WTC11 (cell line): ENCODE data around the gene MLPH. TPM values are rescaled to one million over a fixed set of nuclear protein-coding genes. Genes with fewer than 3 reads are reported as not detected.

Experiments used
- ATAC-seq: fragments of 200-7000 bp; cut with Tn5 transposase; 2 replicates; pipeline ENCODE4 v1.10.0; 2021; ENCODE audit warnings: mild to moderate bottlenecking, moderate library complexity
- CTCF ChIA-PET: fragments of 300-600 bp; sonication (Branson Sonifier 250); formaldehyde crosslinking; loops from one replicate; lab custom pipeline; 2021; ENCODE audit warnings: antibody characterized with exemption; lab: Charles Lee
- POLR2A ChIA-PET: fragments of 350-600 bp; sonication (Branson Sonifier 250); formaldehyde crosslinking; loops from one replicate; lab custom pipeline; 2021; ENCODE audit warnings: antibody characterized with exemption; lab: Charles Lee
- DNase-seq: peaks from one replicate; pipeline ENCODE4 v3.0.0; 2021; ENCODE audit warnings: low spot score
- H3K27ac Mint-ChIP-seq: 2 replicates; pipeline ENCODE4 v1.8.0; 2021; ENCODE audit warnings: mixed read lengths
- H3K27me3 Mint-ChIP-seq: 2 replicates; pipeline ENCODE4 v1.8.0; 2021; ENCODE audit warnings: low read depth, mild to moderate bottlenecking, moderate library complexity, mixed read lengths
- H3K36me3 Mint-ChIP-seq: 2 replicates; pipeline ENCODE4 v1.8.0; 2021; ENCODE audit warnings: mixed read lengths
- H3K4me1 Mint-ChIP-seq: 2 replicates; pipeline ENCODE4 v1.8.0; 2022; ENCODE audit warnings: mixed read lengths
- H3K4me3 Mint-ChIP-seq: 2 replicates; pipeline ENCODE4 v1.8.0; 2021; ENCODE audit warnings: mild to moderate bottlenecking, moderate library complexity, mixed read lengths
- H3K9me3 Mint-ChIP-seq: 2 replicates; pipeline ENCODE4 v1.8.0; 2021; ENCODE audit warnings: mixed read lengths
- ATF1 ChIP-seq: sonication (generic); formaldehyde crosslinking; IDR thresholded peaks from 2 replicates; pipeline ENCODE4 v1.8.1; 2023; ENCODE audit warnings: mild to moderate bottlenecking, moderate library complexity, missing genetic modification reagents
- ATF3 ChIP-seq: sonication (generic); formaldehyde crosslinking; conservative IDR thresholded peaks from 2 replicates; pipeline ENCODE4 v1.8.1; 2022; ENCODE audit warnings: mild to moderate bottlenecking, missing genetic modification reagents
- CDX4 ChIP-seq: fragments of 250-450 bp; sonication (Bioruptor Pico); IDR thresholded peaks from 2 replicates; pipeline ENCODE4 v1.9.0; 2021; ENCODE audit warnings: moderate library complexity, mild to moderate bottlenecking, inconsistent platforms, borderline replicate concordance
- CREB1 ChIP-seq: sonication (generic); formaldehyde crosslinking; IDR thresholded peaks from 2 replicates; pipeline ENCODE4 v1.8.0; 2023; ENCODE audit warnings: mild to moderate bottlenecking, missing genetic modification reagents
- E2F1 ChIP-seq: sonication (generic); formaldehyde crosslinking; IDR thresholded peaks from 2 replicates; pipeline ENCODE4 v1.8.0; 2022; ENCODE audit warnings: mild to moderate bottlenecking, missing genetic modification reagents
- ELF4 ChIP-seq: sonication (generic); formaldehyde crosslinking; IDR thresholded peaks from 2 replicates; pipeline ENCODE4 v1.8.1; 2022; ENCODE audit warnings: low read depth, mild to moderate bottlenecking, moderate library complexity, missing genetic modification reagents
- NFE2L1 ChIP-seq: sonication (generic); formaldehyde crosslinking; IDR thresholded peaks from 2 replicates; pipeline ENCODE4 v1.8.1; 2023; ENCODE audit warnings: missing genetic modification reagents
- RELA ChIP-seq: sonication (generic); formaldehyde crosslinking; IDR thresholded peaks from 2 replicates; pipeline ENCODE4 v1.8.1; 2022; ENCODE audit warnings: missing genetic modification reagents, mild to moderate bottlenecking, borderline replicate concordance
- ZNF416 ChIP-seq: fragments of 250-450 bp; sonication (Bioruptor Pico); IDR thresholded peaks from 2 replicates; pipeline ENCODE4 v1.9.0; 2021; ENCODE audit warnings: mild to moderate bottlenecking, inconsistent platforms
- ZNF425 ChIP-seq: fragments of 250-450 bp; sonication (Bioruptor Pico); conservative IDR thresholded peaks from 2 replicates; pipeline ENCODE4 v1.9.0; 2021; ENCODE audit warnings: mild to moderate bottlenecking
- ZSCAN18 ChIP-seq: fragments of 250-450 bp; sonication (Bioruptor Pico); IDR thresholded peaks from 2 replicates; pipeline ENCODE4 v2.1.2; 2022; ENCODE audit warnings: mild to moderate bottlenecking, moderate library complexity
- total RNA-seq: library from RNA; stranded (reverse); gene quantifications from 3 replicates; pipeline ENCODE4 v1.2.3, GENCODE V29; 2021
- TF ChIP-seq, protein P1 (sequence below): sonication (generic); formaldehyde crosslinking; IDR thresholded peaks from 2 replicates; pipeline ENCODE4 v1.8.0; 2022; ENCODE audit warnings: mild to moderate bottlenecking, missing genetic modification reagents
- TF ChIP-seq, protein P2 (sequence below): fragments of 200-600 bp; IDR thresholded peaks from 2 replicates; pipeline ENCODE4 v1.8.0; 2022; ENCODE audit warnings: antibody characterized with exemption

MLPH gene
- total RNA-seq, 1 experiment from 2014 or later = 10.3 TPM

GRCh38 chr2:237547841-237548416 is 60.9 kb downstream of the MLPH start (continued):
- TF ChIP-seq ZNF425 (CRISPR knock-in tag) (no peak), NFE2L1 (CRISPR knock-in tag) (0 out of 2 replicates have a peak, but pooled peaks have one; percentile 36)

DNA sequence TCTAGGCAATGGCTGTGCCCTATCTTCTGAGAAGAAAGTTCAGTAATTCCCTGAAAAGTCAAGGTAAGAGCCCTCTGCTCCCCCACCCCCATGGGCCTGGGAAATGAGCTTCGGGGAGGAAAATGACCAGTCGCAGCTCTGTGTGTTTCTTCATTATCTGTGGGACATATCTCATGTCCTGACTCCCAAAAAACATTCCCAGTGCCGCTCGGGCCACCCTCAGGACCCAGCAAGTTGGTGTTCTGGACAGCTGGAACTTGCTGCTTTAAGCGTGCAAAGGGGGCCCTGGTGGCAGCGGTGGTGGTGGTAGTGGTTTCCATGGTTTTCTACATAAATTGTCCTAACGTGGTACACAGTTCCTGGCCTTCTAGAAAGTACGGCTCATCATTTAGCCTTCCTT is 62.2 kb downstream of the MLPH start:
- H3K9me3 Mint-ChIP-seq = peaks cover 21% of the 10 kb centered on the region
- ATAC-seq = no peak
- H3K36me3 Mint-ChIP-seq = peaks cover 21% of the 10 kb centered on the region
- H3K4me1 Mint-ChIP-seq = peaks cover 13% of the 10 kb centered on the region
- no peaks in the 10 kb centered on the region for H3K27me3 Mint-ChIP-seq
- no peak overlapping the region for H3K27ac Mint-ChIP-seq
- no peak for DNase-seq
- CTCF ChIA-PET = interaction anchor here (0.5 to 6.0 kb wide), 6 partner anchors 24 to 159 kb away, joined by 3 to 54 read pairs (median 7); no protein-coding TSS in a partner anchor
- POLR2A ChIA-PET = interaction anchor here (0.6 kb wide), 1 partner anchor 37 kb away, joined by 4 read pairs; no protein-coding TSS in a partner anchor
- no peak overlapping the region for H3K4me3 Mint-ChIP-seq
- TF ChIP-seq ZSCAN18 (CRISPR knock-in tag) (no peak), ATF1 (CRISPR knock-in tag) (no peak), ELF4 (no peak), CDX4 (CRISPR knock-in tag) (no peak), CREB1 (no peak), ATF3 (CRISPR knock-in tag) (no peak)
- TF ChIP-seq, protein P1, sequence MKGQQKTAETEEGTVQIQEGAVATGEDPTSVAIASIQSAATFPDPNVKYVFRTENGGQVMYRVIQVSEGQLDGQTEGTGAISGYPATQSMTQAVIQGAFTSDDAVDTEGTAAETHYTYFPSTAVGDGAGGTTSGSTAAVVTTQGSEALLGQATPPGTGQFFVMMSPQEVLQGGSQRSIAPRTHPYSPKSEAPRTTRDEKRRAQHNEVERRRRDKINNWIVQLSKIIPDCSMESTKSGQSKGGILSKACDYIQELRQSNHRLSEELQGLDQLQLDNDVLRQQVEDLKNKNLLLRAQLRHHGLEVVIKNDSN (CRISPR knock-in tag) = no peak

DNA sequence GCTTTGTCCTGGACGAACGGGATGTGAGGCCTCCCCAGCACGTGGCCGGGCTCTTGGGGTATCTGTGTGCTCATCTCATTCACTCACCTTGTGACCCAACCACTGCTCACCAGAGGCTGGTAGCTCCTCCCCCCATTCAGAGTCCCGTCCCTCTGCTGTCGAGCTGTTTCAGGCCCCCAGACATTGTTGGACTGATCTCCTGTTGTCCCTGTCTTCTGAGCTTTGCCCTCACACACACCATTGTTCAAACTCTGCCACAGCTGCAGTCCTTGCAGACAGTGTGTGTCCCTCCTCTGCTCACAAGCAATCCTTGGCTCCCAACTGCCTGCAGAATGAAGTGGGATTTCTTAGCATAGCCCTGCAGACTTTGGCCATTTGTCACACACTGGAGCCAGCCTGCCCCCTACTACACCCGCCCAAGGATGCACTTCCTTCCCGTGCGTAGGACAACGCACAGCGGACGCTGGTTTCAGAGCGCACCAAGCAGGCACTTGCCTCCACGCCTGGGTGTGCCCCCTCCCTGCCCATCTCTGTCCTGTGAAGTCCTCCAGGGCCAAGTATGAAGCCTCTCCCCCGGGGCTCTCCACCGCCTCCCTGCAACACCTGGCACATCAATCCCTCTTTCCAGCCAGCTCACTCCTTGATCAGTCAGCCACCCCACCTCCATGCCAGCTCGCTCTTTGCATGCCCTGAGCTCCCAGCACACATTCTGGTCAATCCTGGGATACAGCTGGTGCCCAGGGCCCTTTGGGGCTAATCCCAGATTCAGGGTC is 62.8 kb downstream of the MLPH start:
- H3K27me3 Mint-ChIP-seq = no peaks in the 10 kb centered on the region
- DNase-seq = no peak
- H3K36me3 Mint-ChIP-seq = peaks cover 26% of the 10 kb centered on the region
- ChIA-PET POLR2A (no interaction called here), CTCF (interaction anchor here (0.5 to 6.0 kb wide), 6 partner anchors 23 to 159 kb away, joined by 3 to 54 read pairs (median 7); no protein-coding TSS in a partner anchor)
- TF ChIP-seq RELA (CRISPR knock-in tag) = no peak
- no peak for TF ChIP-seq E2F1 (CRISPR knock-in tag)
- TF ChIP-seq ZNF416 (CRISPR knock-in tag) = no peak
- TF ChIP-seq ATF3 (CRISPR knock-in tag) = no peak
- TF ChIP-seq, protein P2, sequence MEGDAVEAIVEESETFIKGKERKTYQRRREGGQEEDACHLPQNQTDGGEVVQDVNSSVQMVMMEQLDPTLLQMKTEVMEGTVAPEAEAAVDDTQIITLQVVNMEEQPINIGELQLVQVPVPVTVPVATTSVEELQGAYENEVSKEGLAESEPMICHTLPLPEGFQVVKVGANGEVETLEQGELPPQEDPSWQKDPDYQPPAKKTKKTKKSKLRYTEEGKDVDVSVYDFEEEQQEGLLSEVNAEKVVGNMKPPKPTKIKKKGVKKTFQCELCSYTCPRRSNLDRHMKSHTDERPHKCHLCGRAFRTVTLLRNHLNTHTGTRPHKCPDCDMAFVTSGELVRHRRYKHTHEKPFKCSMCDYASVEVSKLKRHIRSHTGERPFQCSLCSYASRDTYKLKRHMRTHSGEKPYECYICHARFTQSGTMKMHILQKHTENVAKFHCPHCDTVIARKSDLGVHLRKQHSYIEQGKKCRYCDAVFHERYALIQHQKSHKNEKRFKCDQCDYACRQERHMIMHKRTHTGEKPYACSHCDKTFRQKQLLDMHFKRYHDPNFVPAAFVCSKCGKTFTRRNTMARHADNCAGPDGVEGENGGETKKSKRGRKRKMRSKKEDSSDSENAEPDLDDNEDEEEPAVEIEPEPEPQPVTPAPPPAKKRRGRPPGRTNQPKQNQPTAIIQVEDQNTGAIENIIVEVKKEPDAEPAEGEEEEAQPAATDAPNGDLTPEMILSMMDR = no peak
- ATAC-seq = no peak
- no peak overlapping the region for H3K4me3 Mint-ChIP-seq
- peaks cover 25% of the 10 kb centered on the region for H3K9me3 Mint-ChIP-seq
- H3K4me1 Mint-ChIP-seq = peaks cover 13% of the 10 kb centered on the region
- no peak overlapping the region for H3K27ac Mint-ChIP-seq
